OCI-LY3 (cell line): ENCODE data around the gene ANTXR2.

Experiments used
- CTCF ChIP-seq: fragments of 200-600, 300-600 bp; sonication (generic); IDR thresholded peaks from 2 replicates; pipeline ENCODE4 v1.5.1; 2014; ENCODE audit warnings: antibody characterized with exemption, low read length, low read depth
- EZH2phosphoT487 ChIP-seq: fragments of 200-600 bp; shearing (Covaris generic); IDR thresholded peaks from 2 replicates; pipeline ENCODE4 v1.6.1; 2018; ENCODE audit warnings: antibody characterized with exemption, mixed run types, low read depth

- TF ChIP-seq CTCF, result no peak
- TF ChIP-seq EZH2phosphoT487, result no peak
Observed at GRCh38 chr4:79857811-79858210, 215.2 kb downstream of the ANTXR2 start.
